ENCODE results near the gene EXOSC5.
A peak's percentile ranks its signal among the peaks of the same experiment; 100 is the strongest.
"Not testable (repeated sequence)": the region's sequence is repeated elsewhere in the genome, so short reads cannot be mapped to it uniquely, and the experiment has no call there.

EXOSC5 gene

GRCh38 chr19:41397086-41398049 lies at the start of gene EXOSC5, which contains the start of gene BCKDHA:
TSS of gene EXOSC5 (minus strand) at chr19:41397359. CDS start at chr19:41397328, 31 bp downstream.
TSS of gene BCKDHA (plus strand) at chr19:41397818. CDS start at chr19:41397828, 10 bp downstream.
- peak; percentile 98 for DNase-seq (ENCODE audit: extremely low read depth in 1 of 2, low read depth in 1 of 2)

- DNase-seq (ENCODE audit: extremely low read depth in 1 of 2, low read depth in 1 of 2): no peak
These were observed 48.4 kb upstream of the EXOSC5 start for GRCh38 chr19:41445575-41445974.

- DNase-seq (ENCODE audit: extremely low read depth in 1 of 2, low read depth in 1 of 2): no peak
These were observed 46.8 kb upstream of the EXOSC5 start for GRCh38 chr19:41443813-41444455.

GRCh38 chr19:41442473-41443355 lies 45.6 kb upstream of the EXOSC5 start, which contains the start of gene ERICH4:
TSS of gene ERICH4 (plus strand) at chr19:41443156. CDS start at chr19:41443170, 14 bp downstream.
- DNase-seq (ENCODE audit: extremely low read depth in 1 of 2, low read depth in 1 of 2): no peak

GRCh38 chr19:41441321-41441945 lies 44.3 kb upstream of the EXOSC5 start:
- DNase-seq (ENCODE audit: extremely low read depth in 1 of 2, low read depth in 1 of 2): no peak

GRCh38 chr19:41439441-41440222 lies 42.5 kb upstream of the EXOSC5 start, which contains the start of gene DMAC2:
TSS of gene DMAC2 (minus strand) at chr19:41439912. CDS start at chr19:41439899, 13 bp downstream.
- DNase-seq (ENCODE audit: extremely low read depth in 1 of 2, low read depth in 1 of 2): peak; percentile 85 to 88

GRCh38 chr19:41437944-41438574 lies 40.9 kb upstream of the EXOSC5 start:
- DNase-seq (ENCODE audit: extremely low read depth in 1 of 2, low read depth in 1 of 2): no peak

GRCh38 chr19:41436674-41436951 lies 39.5 kb upstream of the EXOSC5 start:
- no peak for DNase-seq (ENCODE audit: extremely low read depth in 1 of 2, low read depth in 1 of 2)

GRCh38 chr19:41435936-41436673 lies 38.9 kb upstream of the EXOSC5 start:
- DNase-seq (ENCODE audit: extremely low read depth in 1 of 2, low read depth in 1 of 2): no peak

GRCh38 chr19:41435376-41435775 lies 38.2 kb upstream of the EXOSC5 start:
- DNase-seq (ENCODE audit: extremely low read depth in 1 of 2, low read depth in 1 of 2): not testable (repeated sequence)

- DNase-seq (ENCODE audit: extremely low read depth in 1 of 2, low read depth in 1 of 2): no peak
These were observed 37.3 kb upstream of the EXOSC5 start for GRCh38 chr19:41434450-41434849.

GRCh38 chr19:41433171-41433570 lies 36.0 kb upstream of the EXOSC5 start:
- DNase-seq (ENCODE audit: extremely low read depth in 1 of 2, low read depth in 1 of 2): no peak

GRCh38 chr19:41431426-41432386 lies 34.5 kb upstream of the EXOSC5 start:
- no peak for DNase-seq (ENCODE audit: extremely low read depth in 1 of 2, low read depth in 1 of 2)

- no peak for DNase-seq (ENCODE audit: extremely low read depth in 1 of 2, low read depth in 1 of 2)
These were observed 33.8 kb upstream of the EXOSC5 start for GRCh38 chr19:41430922-41431321.

GRCh38 chr19:41428481-41428859 lies 31.3 kb upstream of the EXOSC5 start:
- no peak for DNase-seq (ENCODE audit: extremely low read depth in 1 of 2, low read depth in 1 of 2)

GRCh38 chr19:41427647-41428480 lies 30.7 kb upstream of the EXOSC5 start:
- DNase-seq (ENCODE audit: extremely low read depth in 1 of 2, low read depth in 1 of 2): peak; percentile 5 to 14
